GM12892 (cell line): ENCODE measurements around the gene LMNB1.

Experiments used
- POLR2A ChIP-seq: IDR thresholded peaks from 2 replicates; pipeline ENCODE4 v1.6.1; 2011; ENCODE audit warnings: low read depth, low read length, control low read depth
- POLR2AphosphoS5 ChIP-seq: IDR thresholded peaks from 2 replicates; pipeline ENCODE4 v1.6.1; 2011; ENCODE audit warnings: low read depth, low read length, control low read depth
- TAF1 ChIP-seq: IDR thresholded peaks from 2 replicates; pipeline ENCODE4 v1.6.1; 2011; ENCODE audit warnings: low read depth, mild to moderate bottlenecking, control low read depth, low read length, borderline replicate concordance

DNA sequence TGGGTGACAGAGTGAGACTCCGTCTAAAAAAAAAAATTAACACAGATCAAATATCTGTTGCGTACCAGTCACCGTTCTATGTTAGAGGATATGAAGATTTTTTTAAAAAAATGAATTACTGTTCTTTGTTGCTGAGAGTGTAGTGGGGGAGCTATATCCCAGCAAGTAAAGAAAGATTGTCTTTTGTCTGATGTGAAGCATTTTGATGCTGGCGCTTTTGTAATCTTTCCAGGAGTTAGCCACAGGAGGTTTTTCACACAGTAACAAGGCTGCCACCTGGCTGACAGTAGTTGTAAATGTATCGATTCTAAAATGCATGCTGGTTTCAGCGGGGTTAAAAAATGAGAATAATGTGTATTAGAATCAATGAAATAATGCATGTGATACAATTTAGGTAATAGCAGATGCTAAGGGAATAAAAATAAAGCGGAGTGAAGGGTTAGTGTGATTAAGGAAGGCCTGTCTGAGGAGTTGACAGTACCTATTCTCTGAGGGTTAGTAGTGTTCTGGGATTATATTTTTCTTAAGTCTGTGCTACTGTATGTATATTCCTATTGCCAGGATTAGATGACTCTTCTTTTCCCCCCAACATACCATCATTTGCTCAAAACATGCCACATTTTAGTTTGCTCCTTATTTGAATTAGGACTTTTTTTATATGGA is 3.4 kb downstream of the LMNB1 start:
- no peak for TF ChIP-seq POLR2A
- TF ChIP-seq POLR2AphosphoS5 = no peak
- no peak for TF ChIP-seq TAF1
